Lung (tissue), 12 donors: ENCODE data around the gene SLC25A41. TPM values are rescaled to one million over a fixed set of nuclear protein-coding genes. Genes with fewer than 3 reads are reported as not detected.

Experiments used
- ATAC-seq: fragments of 200-7000 bp; cut with Tn5 transposase; one replicate; pipeline ENCODE4 v1.9.1; 2020; ENCODE audit warnings: moderate number of reproducible peaks; ENCODE audit not compliant: insufficient read depth, low FRiP score
- DNase-seq, 3 donors: peaks; one replicate each; pipeline ENCODE4 v3.0.0-alpha.2; 2013 to 2017
- H3K27ac ChIP-seq, 2 donors: one replicate each; pipeline ENCODE4 v1.5.1; 2013; ENCODE audit warnings: mild to moderate bottlenecking in 2 of 2, moderate library complexity in 2 of 2, control low read depth in 1 of 2, inconsistent platforms in 1 of 2, low read depth in 1 of 2, low read length in 1 of 2
- H3K27me3 ChIP-seq, 3 donors: one replicate each; pipeline ENCODE4 v1.5.1; 2013; ENCODE audit warnings: low read length in 2 of 3; ENCODE audit not compliant: control insufficient read depth in 3 of 3, insufficient read depth in 3 of 3
- H3K36me3 ChIP-seq, 4 donors: one replicate each; pipeline ENCODE4 v1.5.1; 2013; ENCODE audit warnings: low read length in 4 of 4, mild to moderate bottlenecking in 1 of 4, moderate library complexity in 1 of 4; ENCODE audit not compliant: control insufficient read depth in 4 of 4, insufficient read depth in 4 of 4
- H3K4me1 ChIP-seq, 5 donors: one replicate each; pipeline ENCODE4 v1.5.1; 2013; ENCODE audit warnings: low read length in 5 of 5, mild to moderate bottlenecking in 2 of 5, moderate library complexity in 1 of 5; ENCODE audit not compliant: control insufficient read depth in 5 of 5, insufficient read depth in 5 of 5
- H3K4me3 ChIP-seq: one replicate; pipeline ENCODE4 v1.5.1; 2013; ENCODE audit warnings: mild to moderate bottlenecking, control low read depth, moderate library complexity
- H3K9ac ChIP-seq, 2 donors: one replicate each; pipeline ENCODE4 v1.5.1; 2013; ENCODE audit warnings: low read length in 2 of 2, control low read depth in 1 of 2; ENCODE audit not compliant: insufficient read depth in 1 of 2
- H3K9me3 ChIP-seq, 4 donors: one replicate each; pipeline ENCODE4 v1.5.1; 2013; ENCODE audit warnings: low read length in 3 of 4, mild to moderate bottlenecking in 1 of 4, moderate library complexity in 1 of 4; ENCODE audit not compliant: control insufficient read depth in 4 of 4, insufficient read depth in 3 of 4
- CTCF ChIP-seq: IDR thresholded peaks from 2 replicates; pipeline ENCODE4 v1.5.1; 2012; ENCODE audit warnings: mild to moderate bottlenecking; ENCODE audit errors: control extremely low read depth, extremely low read depth
- WGBS, 2 donors: extraction: QIAGEN DNeasy Blood & Tissue Kit; methylation state at CpG; one replicate each; pipeline ENCODE4 v1.1.7; 2013; 5-methylcytosine and 5-hydroxymethylcytosine counted together
- polyA plus RNA-seq, 2 donors: library from polyadenylated mRNA; stranded (reverse); fragments of 200-250 nt; gene quantifications; one replicate each; pipeline ENCODE4 v1.2.1, GENCODE V29; 2013
- total RNA-seq, 2 donors: library from RNA; depleted of rRNA in 1 of 2; stranded (reverse); fragments of >200 nt in 1 of 2; gene quantifications; one replicate each; pipeline ENCODE4 v1.2.1, GENCODE V29; 2014 to 2021
- donor health status: control.
- donor health status: control.
- donor health status: Bipolar disorder and iron deficiency.
- donor health status: healthy.
- donor health status: DM: yes; HTN: yes; CAD: no.

The SLC25A41 gene
- total and polyA plus RNA-seq, 4 donors: 0.10 to 0.43 (median 0.28) TPM; not detected in 1

DNA sequence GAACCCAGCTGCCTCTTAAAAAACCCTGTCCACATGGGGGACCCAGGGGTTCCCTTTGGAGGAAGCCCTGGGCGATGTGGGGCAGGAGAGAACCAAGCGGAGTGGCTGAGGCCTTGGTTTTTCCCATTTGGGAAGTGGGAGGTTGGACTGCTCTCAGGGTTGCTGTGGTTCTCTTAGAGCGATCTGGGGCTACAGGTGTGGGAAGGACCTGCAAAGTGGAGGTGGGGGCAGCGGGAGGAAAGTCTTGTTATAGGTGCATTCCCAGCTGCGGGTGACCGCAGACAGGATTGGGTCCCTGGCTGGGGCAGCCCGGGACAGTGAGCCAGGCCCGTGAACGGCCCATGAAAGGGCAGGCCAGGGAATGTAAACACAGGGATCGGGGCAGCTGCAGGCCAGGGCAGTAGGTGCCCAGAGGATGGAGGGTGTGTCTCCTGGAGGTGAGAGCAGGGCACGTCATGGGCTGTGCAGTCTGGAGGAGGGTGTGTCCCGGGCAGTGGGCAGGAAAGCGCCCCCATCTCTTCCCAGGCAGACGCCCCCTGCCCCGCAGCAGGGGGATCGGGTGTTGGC lies 25.2 kb upstream of the SLC25A41 start:
- ATAC-seq: no peak
- Histone ChIP-seq H3K9me3 (peaks cover 0 to 9% (median 2%) of the 10 kb centered on the region in 4 donors), H3K9ac (peak overlapping the region in 1 of 2 donors; percentile 39), H3K27ac (peak overlapping the region in 1 of 2 donors; percentile 32), H3K4me3 (peak overlapping the region; percentile 61), H3K4me1 (peaks cover 0 to 8% (median 0%) of the 10 kb centered on the region in 5 donors), H3K27me3 (peaks cover 0 to 4% (median 0%) of the 10 kb centered on the region in 3 donors), H3K36me3 (peaks cover 5 to 14% (median 11%) of the 10 kb centered on the region in 4 donors)
- DNase-seq: no peak
- no peak for TF ChIP-seq CTCF
- WGBS, 2 donors: 39 to 55% methylated on average over 16 of the region's 16 CpGs

- TF ChIP-seq CTCF: no peak
- DNase-seq: no peak
- Histone ChIP-seq H3K27ac (no peak overlapping the region), H3K27me3 (peaks cover 0 to 4% (median 0%) of the 10 kb centered on the region in 3 donors), H3K4me1 (peaks cover 0 to 8% (median 0%) of the 10 kb centered on the region in 5 donors), H3K9me3 (peaks cover 0 to 10% (median 4%) of the 10 kb centered on the region in 4 donors), H3K9ac (peak overlapping the region in 1 of 2 donors; percentile 37), H3K36me3 (peaks cover 5 to 21% (median 13%) of the 10 kb centered on the region in 4 donors), H3K4me3 (no peak overlapping the region)
- WGBS, 2 donors: 90 to 92% methylated on average over 17 of the region's 17 CpGs
- ATAC-seq: no peak
These were observed 24.6 kb upstream of the SLC25A41 start for GRCh38 chr19:6457958-6458694.

DNA sequence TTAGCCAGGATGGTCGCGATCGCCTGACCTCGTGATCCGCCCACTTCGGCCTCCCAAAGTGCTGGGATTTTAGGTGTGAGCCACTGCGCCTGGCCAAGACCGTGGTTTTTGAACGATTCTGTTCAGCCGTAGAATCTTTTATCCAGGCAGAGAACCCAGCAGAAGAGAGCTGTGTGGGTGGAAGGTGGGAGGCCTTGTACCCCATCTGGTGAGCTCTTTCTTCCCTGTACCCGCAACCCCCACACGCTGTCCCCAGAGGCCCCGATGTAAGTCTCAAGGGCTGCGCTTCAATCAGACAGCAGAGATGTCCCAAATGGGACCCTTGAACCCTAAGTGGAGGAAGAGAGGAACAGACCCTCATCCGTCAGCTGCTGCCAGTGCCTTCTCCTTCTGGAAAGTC lies 22.4 kb upstream of the SLC25A41 start:
- no peak overlapping the region for H3K9ac ChIP-seq
- no peak overlapping the region for H3K4me3 ChIP-seq
- H3K27ac ChIP-seq: no peak overlapping the region
- H3K36me3 ChIP-seq: peaks cover 10 to 26% (median 21%) of the 10 kb centered on the region in 4 donors
- no peak for ATAC-seq
- DNase-seq: no peak
- no peak for TF ChIP-seq CTCF
- H3K27me3 ChIP-seq: no peaks in the 10 kb centered on the region
- peaks cover 0 to 8% (median 0%) of the 10 kb centered on the region in 5 donors for H3K4me1 ChIP-seq
- peaks cover 0 to 10% (median 4%) of the 10 kb centered on the region in 4 donors for H3K9me3 ChIP-seq
- 89 to 92% methylated on average over 15 of the region's 15 CpGs for WGBS, 2 donors
